ENCODE results near the gene FHOD1.

The FHOD1 gene

DNA sequence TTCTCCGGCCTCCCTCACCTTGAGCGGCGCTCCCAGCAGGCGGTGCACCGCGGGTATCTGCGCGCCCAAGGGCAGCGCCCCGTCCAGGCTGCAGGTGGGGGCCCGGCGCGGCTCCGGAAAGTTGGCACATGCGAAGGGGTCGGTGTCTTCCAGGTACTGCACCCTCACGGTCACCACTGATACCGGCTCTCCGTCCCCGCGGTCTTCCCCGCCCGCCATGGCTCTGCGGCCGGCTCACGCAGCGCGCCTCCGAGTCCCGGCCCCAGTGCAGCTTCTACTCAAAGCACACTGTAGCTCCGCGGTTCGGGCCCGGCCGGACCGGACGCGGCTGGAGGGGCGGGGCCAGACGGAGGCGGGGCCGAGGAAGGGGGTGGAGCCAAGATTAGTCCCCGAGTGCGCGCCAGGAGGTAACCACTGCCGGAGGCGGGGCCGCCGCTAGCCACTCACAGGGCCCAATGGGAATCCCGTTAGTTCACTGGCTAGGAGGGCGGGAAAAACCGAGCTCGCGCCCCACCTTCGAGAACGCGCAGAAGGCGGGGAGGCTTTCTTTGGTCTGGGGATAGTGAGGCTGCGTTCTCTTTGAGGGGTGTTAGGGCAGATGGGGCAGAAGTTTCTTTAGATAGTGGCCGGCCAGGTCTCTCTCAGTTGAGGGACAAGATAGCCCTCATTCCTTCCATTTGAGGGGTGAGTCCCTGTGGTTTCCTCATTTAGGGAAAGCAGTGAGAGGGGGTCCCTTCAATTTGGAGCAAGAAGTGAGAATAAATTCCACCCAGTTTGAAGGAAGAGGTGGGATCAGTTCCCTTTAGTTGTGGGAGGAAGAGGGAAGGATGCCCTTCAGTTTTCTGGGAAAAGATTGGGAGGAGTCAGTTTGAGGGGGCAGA lies at the start of gene FHOD1:
TSS of gene FHOD1 (minus strand) at position 290 of the 881 bp plus-strand sequence. CDS start at position 219, 71 bp downstream.
- DNase-seq: peak; percentile 84

DNA sequence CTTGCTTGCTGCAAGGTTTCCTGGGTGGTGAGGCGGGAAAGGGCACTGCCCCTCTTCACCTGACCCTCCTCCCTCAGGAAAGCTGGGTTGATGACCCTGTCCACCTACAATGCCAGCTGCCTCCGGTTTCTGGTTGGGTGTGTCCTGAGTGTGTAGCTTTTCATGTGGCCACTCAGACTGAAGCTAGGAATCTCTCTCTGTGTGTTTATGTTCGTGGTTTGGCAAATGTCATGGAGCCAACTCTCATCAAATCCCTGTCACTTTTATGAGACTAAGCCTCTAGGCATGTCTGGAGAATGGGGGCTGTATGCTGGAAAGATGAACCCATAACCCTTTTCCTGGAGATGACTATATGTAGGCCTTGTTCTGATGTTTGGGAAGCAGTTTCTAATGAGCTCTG lies 49.1 kb upstream of the FHOD1 start:
- DNase-seq: no peak

- DNase-seq: no peak
Measured at GRCh38 chr16:67294938-67295361, 47.7 kb upstream of the FHOD1 start.

DNA sequence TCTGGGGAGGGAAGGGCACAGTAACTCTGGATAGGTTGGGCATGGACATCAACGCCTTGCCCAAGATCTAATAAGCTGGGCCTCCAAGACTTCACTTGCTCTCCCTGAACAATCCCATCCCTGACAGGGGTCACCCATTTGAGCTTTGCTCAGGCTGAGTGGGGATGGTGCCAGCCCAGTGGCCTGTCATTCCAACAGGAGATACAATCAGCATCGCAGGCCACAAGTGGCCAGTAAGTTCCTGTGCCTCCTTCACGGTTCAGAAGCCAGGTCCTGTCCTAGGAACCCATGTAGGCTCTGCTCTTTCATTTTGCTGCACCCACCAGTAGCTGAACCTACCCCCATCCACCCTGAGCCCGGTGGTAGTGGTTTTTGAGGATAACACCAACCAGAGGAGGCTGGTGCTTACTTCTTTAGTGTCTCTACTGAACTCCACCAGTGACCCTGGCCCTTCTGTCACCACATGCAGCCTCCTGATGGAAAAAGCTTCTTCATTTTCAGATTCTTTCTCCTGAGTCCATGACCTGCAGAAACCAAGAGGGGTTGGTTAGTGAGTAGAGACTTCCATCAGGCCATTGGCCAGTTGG lies 47.0 kb upstream of the FHOD1 start:
- no peak for DNase-seq

DNA sequence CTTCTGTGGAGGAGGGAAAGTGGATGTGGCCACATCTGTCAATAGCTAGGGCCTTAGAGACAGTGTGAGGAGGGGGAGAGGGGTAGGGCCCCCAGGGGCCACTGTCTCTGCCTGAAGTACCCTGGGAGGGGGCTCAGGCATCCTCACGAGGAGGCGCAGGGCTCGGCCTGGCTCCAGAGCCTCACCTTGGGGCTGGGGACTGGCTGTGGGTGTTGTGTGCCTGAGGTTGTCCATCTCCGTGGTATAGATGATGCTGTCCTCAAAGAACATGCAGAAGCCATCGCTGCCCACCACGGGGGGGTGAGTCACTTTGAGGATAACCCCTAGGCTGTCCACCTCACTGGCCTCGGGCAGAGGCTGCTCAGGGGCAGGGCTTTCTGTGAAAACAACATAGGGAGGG lies 44.2 kb upstream of the FHOD1 start:
- no peak for DNase-seq

DNA sequence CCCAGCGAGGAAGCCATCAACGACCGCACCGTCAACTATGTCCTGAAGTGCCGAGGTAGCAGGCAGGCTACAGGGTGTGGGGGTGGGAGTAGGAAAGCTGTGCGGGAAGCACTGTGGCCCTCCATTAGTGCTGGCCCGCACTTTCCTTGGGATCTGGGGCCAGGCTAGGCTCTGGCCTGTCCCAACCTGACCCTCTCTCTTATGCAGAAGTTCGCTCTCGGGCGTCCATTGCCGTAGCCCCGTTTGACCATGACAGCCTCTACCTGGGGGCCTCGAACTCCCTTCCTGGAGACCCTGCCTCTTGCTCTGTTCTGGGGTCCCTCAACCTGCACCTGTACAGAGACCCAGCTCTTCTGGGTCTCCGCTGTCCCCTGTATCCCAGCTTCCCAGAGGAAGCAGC lies 40.7 kb upstream of the FHOD1 start:
- DNase-seq: no peak

DNA sequence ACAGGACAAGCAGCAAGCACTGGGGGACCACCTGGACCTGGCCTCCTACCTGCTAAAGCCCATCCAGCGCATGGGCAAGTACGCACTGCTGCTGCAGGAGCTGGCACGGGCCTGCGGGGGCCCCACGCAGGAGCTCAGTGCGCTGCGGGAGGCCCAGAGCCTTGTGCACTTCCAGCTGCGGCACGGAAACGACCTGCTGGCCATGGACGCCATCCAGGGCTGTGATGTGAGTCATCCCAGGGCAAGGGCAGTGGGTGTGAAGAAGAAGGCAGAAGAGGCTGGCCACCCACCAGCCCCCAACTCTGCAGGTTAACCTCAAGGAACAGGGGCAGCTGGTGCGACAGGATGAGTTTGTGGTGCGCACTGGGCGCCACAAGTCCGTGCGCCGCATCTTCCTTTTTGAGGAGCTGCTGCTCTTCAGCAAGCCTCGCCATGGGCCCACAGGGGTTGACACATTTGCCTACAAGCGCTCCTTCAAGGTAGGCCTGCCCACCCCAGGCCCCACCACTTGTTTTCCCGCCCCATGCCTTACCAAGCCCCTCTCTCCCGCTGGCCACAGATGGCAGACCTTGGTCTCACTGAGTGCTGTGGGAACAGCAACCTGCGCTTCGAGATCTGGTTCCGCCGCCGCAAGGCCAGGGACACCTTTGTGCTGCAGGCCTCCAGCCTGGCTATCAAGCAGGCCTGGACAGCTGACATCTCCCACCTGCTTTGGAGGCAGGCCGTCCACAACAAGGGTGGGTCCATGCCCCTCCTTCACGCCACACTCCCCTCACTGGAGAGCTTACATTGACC lies 39.4 kb upstream of the FHOD1 start:
- DNase-seq: no peak

GRCh38 chr16:67284699-67285646 lies 37.7 kb upstream of the FHOD1 start:
- no peak for DNase-seq

- no peak for DNase-seq
Measured at GRCh38 chr16:67283826-67284555, 36.7 kb upstream of the FHOD1 start.

DNA sequence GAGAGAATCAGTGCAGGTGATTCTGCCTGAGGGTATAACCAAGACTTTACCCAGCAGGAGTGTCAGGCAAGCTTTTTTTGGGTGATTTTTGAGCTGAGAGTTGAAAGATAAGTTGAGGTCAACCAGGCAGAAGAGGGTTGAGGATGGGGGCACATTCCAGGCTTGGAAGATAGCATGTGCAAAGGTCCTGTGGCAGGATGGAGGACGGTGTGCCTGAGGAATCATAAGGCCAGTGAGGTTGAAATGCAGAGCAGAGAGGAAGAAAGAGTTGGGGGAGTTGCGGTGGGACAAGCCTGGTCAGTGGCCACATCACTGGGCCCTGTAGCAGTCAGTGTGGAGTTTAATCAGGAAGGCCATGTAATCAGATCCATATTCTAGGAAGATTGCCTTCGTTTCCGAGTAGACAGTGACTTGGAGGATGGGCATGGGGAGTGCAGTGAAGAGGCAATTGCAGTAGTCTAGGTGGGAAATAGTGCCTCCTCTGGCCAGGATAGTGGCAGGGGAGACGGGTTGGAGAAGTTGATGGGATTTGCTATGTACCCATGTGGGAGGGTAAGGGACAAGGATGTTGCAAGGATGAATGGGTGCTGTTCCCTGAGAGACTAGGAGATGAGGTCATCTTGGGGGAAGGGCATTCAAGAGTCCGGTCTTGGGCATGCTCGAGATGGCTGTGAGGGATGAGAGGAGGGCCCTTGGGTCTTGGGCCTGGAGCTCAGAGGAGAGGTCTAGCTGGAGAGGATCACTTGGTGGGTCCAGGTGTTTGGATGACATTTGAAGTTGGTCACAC lies 36.0 kb upstream of the FHOD1 start:
- no peak for DNase-seq

DNA sequence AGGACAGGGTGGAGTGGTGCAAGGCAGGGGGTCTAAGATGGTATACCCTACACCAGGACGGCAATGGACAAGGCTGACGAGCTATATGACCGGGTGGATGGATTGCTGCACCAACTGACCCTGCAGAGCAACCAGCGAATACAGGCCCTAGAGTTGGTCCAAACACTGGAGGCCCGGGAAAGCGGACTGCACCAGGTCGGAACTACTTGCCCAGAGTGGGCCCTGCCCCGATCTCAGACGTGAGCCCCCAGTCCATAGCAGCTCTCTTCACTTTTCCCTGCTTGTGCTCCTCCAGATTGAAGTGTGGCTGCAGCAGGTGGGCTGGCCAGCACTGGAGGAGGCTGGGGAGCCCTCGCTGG lies 35.1 kb upstream of the FHOD1 start:
- no peak for DNase-seq

DNA sequence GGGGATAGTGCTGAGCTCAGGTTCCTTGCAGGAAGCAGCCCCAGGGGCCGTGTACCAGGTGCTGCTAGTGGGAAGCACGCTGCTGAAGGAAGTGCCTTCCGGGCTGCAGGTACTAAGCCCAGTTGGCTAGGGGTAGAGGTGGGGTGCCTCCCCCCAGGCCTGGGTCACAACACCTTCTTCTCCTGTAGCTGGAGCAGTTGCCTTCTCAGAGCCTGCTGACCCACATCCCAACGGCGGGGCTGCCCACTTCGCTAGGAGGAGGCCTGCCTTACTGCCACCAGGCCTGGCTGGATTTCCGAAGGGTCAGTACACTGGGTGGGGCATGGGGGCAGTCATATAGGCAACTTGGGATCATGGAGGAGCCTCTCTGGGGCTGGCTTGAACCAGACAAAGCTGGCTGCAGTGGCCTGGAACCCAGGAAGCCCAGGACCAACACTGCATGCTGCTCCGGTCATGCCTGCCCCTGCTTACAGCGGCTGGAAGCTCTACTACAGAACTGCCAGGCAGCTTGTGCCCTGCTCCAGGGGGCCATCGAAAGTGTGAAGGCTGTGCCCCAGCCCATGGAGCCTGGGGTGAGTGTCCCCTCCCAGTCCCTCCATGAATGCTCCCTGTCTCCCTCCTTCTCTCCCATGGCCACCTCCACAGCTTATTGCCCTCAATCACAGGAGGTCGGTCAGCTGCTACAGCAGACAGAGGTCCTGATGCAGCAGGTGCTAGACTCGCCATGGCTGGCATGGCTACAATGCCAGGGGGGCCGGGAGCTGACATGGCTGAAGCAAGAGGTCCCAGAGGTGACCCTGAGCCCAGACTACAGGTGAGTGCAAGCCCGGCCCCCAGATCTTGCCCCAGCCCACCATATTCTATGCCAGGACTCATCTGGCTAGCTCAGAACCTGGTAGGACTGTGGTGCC lies 34.5 kb upstream of the FHOD1 start:
- DNase-seq: no peak

DNA sequence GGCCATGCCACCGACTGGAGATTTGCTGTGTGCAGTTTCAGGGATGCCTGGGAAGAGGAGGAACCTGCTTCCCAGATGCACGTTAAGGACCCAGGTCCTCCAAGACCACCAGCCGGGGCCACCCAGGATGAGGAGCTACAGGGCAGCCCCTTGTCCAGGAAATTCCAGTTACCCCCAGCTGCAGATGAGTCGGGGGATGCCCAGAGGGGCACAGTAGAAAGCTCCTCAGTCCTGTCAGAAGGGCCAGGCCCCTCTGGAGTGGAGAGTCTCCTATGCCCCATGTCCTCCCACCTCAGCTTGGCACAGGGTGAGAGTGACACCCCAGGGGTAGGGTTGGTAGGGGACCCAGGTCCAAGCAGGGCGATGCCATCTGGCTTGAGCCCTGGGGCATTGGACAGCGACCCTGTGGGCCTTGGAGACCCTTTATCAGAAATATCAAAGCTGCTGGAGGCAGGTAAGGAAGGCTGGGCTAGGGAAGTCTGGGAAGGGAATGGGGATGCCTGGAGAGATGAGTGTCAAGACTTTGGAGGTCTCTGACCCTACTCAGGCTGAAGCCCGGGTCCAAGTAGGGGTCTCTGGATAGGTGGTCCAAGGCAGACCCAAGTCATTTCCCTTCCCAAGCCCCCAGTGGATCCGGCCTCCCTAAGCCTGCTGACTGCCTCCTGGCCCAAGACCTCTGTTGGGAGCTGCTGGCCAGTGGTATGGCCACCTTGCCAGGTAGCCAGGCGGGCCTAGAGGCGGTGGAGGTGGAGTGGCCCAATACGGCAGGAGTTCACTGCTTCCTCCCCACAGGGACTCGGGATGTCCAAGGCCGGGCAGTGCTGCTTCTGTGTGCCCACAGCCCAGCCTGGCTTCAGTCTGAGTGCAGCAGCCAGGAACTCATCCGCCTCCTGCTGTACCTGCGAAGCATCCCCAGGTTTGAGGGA lies 33.1 kb upstream of the FHOD1 start:
- DNase-seq: no peak

- DNase-seq: no peak
Measured at GRCh38 chr16:67279296-67280089, 32.2 kb upstream of the FHOD1 start, which contains the start of gene PLEKHG4. TSS of gene PLEKHG4 (plus strand) at chr16:67279532. CDS start at chr16:67280045, 513 bp downstream.

DNA sequence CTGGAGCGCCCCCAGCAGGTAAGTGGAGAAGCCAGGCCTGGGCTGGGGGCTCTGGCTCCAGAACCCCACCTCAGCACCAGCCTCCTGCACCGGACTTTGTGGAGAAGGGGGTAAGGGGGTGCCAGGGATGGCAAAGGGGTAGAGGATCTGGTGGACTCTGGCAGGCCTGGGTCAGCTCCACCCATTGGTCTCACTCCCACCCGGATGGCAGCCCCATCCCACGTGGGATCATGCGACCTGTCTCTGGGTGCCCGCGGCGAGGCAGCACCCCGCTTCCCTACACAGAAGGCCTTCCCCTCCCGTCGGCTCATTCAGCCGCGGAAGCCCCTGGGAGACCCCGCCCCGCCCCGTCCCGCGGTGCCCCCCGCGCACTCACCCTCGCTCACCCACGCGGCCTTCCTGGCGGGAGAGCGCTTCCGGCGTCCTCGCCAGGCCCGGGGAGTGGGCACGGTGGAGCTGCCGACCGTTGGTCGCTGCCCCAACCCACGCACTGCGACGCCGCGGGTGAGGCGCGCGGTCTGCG lies 31.6 kb upstream of the FHOD1 start:
- DNase-seq: no peak

DNA sequence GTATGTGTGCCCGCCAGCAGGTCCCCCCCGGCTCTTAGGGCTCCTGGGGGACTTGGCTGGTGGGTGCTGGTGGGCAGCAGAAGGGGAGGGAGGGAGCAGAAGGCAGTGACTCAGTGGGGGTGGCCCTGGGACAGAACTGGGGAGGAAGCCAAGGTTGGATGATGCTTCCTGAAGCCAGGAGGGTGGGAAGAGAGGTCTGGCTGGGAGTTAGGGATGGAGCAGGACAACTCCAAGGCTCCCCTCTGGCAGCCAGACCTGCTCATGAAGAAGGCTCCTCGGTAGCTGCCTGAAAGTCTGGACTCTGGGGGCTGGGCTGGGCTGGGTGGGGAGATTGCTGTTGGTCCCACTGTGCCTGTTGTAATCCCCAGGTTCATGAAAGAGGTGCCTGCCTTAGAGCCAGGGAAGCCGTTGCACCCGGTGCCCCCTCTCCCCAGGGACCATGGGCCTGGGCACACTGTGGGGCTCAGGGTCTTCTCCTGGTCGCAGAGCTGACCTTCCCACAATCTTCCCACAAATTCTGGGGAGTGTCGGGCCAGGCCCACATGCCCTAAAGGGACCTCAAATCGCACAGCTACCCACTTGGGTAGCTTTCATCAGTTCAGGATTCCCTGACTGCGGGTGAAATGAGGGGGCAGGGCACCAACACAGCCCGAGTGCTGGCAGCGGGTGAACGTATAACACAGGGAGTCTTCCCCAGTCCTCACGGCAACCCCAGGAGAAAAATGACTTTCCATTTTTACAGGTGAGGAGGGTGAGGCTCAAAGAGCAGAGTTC lies 30.9 kb upstream of the FHOD1 start:
- no peak for DNase-seq

All from NCI-H524 treated with DMSO at 0.1 percent for 48 hours (cell line).